Lung (tissue), 12 donors: ENCODE data around the gene GRXCR2. TPM values are rescaled to one million over a fixed set of nuclear protein-coding genes. Genes with fewer than 3 reads are reported as not detected.

ENCODE experiments used
- ATAC-seq: fragments of 200-7000 bp; cut with Tn5 transposase; one replicate; pipeline ENCODE4 v1.9.1; 2020; ENCODE audit warnings: moderate number of reproducible peaks; ENCODE audit not compliant: insufficient read depth, low FRiP score
- DNase-seq, 3 donors: peaks; one replicate each; pipeline ENCODE4 v3.0.0-alpha.2; 2013 to 2017
- H3K27ac ChIP-seq, 2 donors: one replicate each; pipeline ENCODE4 v1.5.1; 2013; ENCODE audit warnings: mild to moderate bottlenecking in 2 of 2, moderate library complexity in 2 of 2, control low read depth in 1 of 2, inconsistent platforms in 1 of 2, low read depth in 1 of 2, low read length in 1 of 2
- H3K27me3 ChIP-seq, 3 donors: one replicate each; pipeline ENCODE4 v1.5.1; 2013; ENCODE audit warnings: low read length in 2 of 3; ENCODE audit not compliant: control insufficient read depth in 3 of 3, insufficient read depth in 3 of 3
- H3K36me3 ChIP-seq, 4 donors: one replicate each; pipeline ENCODE4 v1.5.1; 2013; ENCODE audit warnings: low read length in 4 of 4, mild to moderate bottlenecking in 1 of 4, moderate library complexity in 1 of 4; ENCODE audit not compliant: control insufficient read depth in 4 of 4, insufficient read depth in 4 of 4
- H3K4me1 ChIP-seq, 5 donors: one replicate each; pipeline ENCODE4 v1.5.1; 2013; ENCODE audit warnings: low read length in 5 of 5, mild to moderate bottlenecking in 2 of 5, moderate library complexity in 1 of 5; ENCODE audit not compliant: control insufficient read depth in 5 of 5, insufficient read depth in 5 of 5
- H3K4me3 ChIP-seq: one replicate; pipeline ENCODE4 v1.5.1; 2013; ENCODE audit warnings: mild to moderate bottlenecking, control low read depth, moderate library complexity
- H3K9ac ChIP-seq, 2 donors: one replicate each; pipeline ENCODE4 v1.5.1; 2013; ENCODE audit warnings: low read length in 2 of 2, control low read depth in 1 of 2; ENCODE audit not compliant: insufficient read depth in 1 of 2
- H3K9me3 ChIP-seq, 4 donors: one replicate each; pipeline ENCODE4 v1.5.1; 2013; ENCODE audit warnings: low read length in 3 of 4, mild to moderate bottlenecking in 1 of 4, moderate library complexity in 1 of 4; ENCODE audit not compliant: control insufficient read depth in 4 of 4, insufficient read depth in 3 of 4
- CTCF ChIP-seq: IDR thresholded peaks from 2 replicates; pipeline ENCODE4 v1.5.1; 2012; ENCODE audit warnings: mild to moderate bottlenecking; ENCODE audit errors: control extremely low read depth, extremely low read depth
- WGBS, 2 donors: extraction: QIAGEN DNeasy Blood & Tissue Kit; methylation state at CpG; one replicate each; pipeline ENCODE4 v1.1.7; 2013; 5-methylcytosine and 5-hydroxymethylcytosine counted together
- polyA plus RNA-seq, 2 donors: library from polyadenylated mRNA; stranded (reverse); fragments of 200-250 nt; gene quantifications; one replicate each; pipeline ENCODE4 v1.2.1, GENCODE V29; 2013
- total RNA-seq, 2 donors: library from RNA; depleted of rRNA in 1 of 2; stranded (reverse); fragments of >200 nt in 1 of 2; gene quantifications; one replicate each; pipeline ENCODE4 v1.2.1, GENCODE V29; 2014 to 2021
- donor health status: control.
- donor health status: control.
- donor health status: Bipolar disorder and iron deficiency.
- donor health status: healthy.
- donor health status: DM: yes; HTN: yes; CAD: no.

The GRXCR2 gene
- total and polyA plus RNA-seq, 4 donors: not detected

GRCh38 chr5:145835848-145836239 is 37.0 kb downstream of the GRXCR2 start:
- no peak for TF ChIP-seq CTCF
- peak overlapping the region; percentile 65 to 78 for H3K27ac ChIP-seq
- peaks cover 0 to 29% (median 1%) of the 10 kb centered on the region in 5 donors for H3K4me1 ChIP-seq
- H3K4me3 ChIP-seq: peak overlapping the region; percentile 62
- no peaks in the 10 kb centered on the region for H3K9me3 ChIP-seq
- ATAC-seq (peak; percentile 3), DNase-seq (peak in 1 of 3 donors; percentile 42)
- 38 to 56% methylated on average over 18 of the region's 18 CpGs for WGBS, 2 donors
- H3K9ac ChIP-seq: peak overlapping the region; percentile 44 to 71
- no peaks in the 10 kb centered on the region for H3K27me3 ChIP-seq
- no peaks in the 10 kb centered on the region for H3K36me3 ChIP-seq

DNA sequence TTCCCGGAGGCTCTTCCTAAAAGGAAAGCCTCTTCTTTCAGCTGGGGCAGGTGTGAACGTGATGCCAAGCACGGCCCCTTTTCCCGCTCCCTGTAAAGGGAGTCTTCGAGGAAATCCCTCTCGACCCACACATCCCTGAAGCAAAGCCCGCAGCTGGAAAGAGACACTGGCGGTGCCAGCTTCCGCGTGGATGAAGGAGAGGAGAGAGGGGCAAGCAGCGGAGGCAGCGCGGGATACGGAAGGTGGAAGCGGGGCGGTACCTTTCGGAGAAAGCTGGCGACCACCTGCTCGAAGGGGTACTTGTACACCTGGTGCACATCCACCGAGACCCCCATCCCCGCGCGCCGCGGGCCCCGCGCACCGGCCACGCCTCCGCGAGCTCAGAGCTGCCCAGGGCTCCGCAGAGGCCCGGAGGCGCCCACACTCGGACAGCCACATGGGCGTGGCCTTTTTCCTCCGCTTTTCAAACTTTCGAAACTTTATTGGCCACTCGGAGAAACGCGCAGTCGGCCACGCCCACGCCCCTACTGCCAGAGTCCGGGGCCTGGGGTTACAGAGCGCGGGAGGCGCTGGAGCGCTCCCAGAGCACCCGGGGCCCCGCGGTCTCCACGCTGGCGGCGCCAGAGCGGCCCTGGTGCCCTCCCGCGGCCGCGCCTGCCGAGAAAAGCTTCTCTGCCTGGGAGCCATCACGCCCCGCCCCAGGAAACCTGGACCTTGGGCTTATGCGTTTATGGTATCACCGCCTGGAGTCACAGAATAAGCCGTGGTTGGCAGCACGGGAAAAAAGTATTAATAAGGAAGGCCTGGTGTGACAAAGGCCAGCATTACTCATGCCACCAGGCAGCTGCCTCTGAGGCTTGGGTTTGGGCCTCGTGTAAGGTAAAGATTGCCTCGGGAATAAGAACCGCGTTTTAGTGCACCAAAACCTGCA is 37.6 kb downstream of the GRXCR2 start, which contains the start of gene PRELID2:
TSS of gene PRELID2 (minus strand) at position 426 of the 931 bp plus-strand sequence. CDS start at position 335, 91 bp downstream.
- H3K27ac ChIP-seq: peak within 1 kb of the TSS; percentile 65 to 78
- H3K36me3 ChIP-seq: no peaks in the 10 kb centered on the region
- DNase-seq: peak; percentile 93 to 97 (median 95)
- H3K9ac ChIP-seq: peak within 1 kb of the TSS; percentile 44 to 71
- peaks cover 0 to 35% (median 1%) of the 10 kb centered on the region in 5 donors for H3K4me1 ChIP-seq
- TF ChIP-seq CTCF: no peak
- no peaks in the 10 kb centered on the region for H3K9me3 ChIP-seq
- ATAC-seq: peak; percentile 89
- no peaks in the 10 kb centered on the region for H3K27me3 ChIP-seq
- peak within 1 kb of the TSS; percentile 62 for H3K4me3 ChIP-seq
- WGBS, 2 donors: 0 to 1% methylated on average over 62 to 71 of the region's 71 CpGs

GRCh38 chr5:145834554-145834916 is 38.3 kb downstream of the GRXCR2 start:
- 17 to 20% methylated on average over 10 of the region's 10 CpGs for WGBS, 2 donors
- H3K9ac ChIP-seq: peak overlapping the region in 1 of 2 donors; percentile 44
- H3K4me1 ChIP-seq: peaks cover 0 to 41% (median 1%) of the 10 kb centered on the region in 5 donors
- peak overlapping the region; percentile 7 to 65 for H3K27ac ChIP-seq
- ATAC-seq (no peak), DNase-seq (no peak)
- peak overlapping the region; percentile 62 for H3K4me3 ChIP-seq
- no peaks in the 10 kb centered on the region for H3K9me3 ChIP-seq
- no peak for TF ChIP-seq CTCF
- H3K36me3 ChIP-seq: no peaks in the 10 kb centered on the region
- H3K27me3 ChIP-seq: no peaks in the 10 kb centered on the region
